Activated CD4-positive, alpha-beta T cell treated with anti-CD3 and anti-CD28 coated beads, Interleukin-2, amount 50 U/mL, for 4 hours (primary cell): Measurements from ENCODE around the gene FAM184B.
"Not testable (repeated sequence)": the region's sequence is repeated elsewhere in the genome, so short reads cannot be mapped to it uniquely, and the experiment has no call there.

Experiments
- DNase-seq, 2 experiments: peaks; one replicate each; pipeline ENCODE4 v3.0.0-alpha.2; 2020

The FAM184B gene

DNA sequence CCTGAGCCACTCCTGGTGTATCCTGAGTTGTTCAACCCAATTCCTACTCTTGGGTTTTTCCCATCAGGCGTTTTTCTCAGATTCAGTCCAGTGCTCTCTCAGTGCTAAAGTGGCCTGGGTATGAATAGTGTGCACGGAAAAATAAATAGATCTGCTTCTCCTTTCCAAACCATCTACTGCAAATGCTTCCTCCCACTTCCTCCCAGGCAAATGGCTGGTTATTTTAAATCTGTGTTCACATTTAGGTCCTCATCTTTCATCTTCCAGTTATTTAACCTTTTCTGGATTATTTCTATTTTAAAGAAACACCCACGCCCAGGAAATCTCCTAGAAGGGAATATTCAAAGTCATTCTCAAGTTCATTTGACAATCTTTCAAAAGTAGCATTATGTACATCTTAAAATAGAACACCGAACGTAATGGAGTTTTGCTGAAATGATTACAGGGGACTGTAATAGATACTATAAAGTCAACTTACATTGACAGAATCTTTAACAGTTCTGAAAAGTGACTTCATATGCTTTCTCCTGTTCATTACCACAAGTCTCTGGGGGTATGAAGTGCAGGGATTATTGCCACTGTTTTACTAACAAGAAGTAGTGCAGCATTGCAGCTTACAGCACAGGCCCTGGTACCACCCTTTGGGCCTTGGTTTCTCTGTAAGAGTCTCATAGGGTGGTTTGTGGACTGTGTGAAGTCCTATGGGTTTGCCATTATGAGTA lies 100.7 kb downstream of the FAM184B start:
- no peak for DNase-seq

DNA sequence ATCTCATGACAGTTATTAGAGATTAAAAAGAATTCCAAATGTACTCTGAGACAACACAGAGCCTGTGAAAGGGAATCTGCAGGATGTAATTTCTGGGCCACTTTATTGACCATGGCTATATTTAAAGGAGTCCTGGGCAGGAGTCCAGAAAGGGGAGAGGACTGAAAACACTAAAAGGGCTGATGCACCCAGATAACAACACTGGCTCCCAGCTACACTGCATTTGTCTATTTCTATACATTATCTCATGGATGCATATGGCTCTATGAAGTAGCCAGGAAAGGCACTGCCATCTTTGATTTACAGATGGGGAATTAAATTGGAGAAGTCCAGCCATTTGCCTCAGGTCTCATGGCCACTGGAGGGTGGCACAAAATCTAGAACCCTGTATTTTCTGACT lies 111.0 kb downstream of the FAM184B start:
- DNase-seq = no peak

- DNase-seq = no peak
These were observed 113.7 kb downstream of the FAM184B start for GRCh38 chr4:17667653-17668201.

- DNase-seq = no peak
These were observed 114.2 kb downstream of the FAM184B start for GRCh38 chr4:17667253-17667652.

- DNase-seq = no peak
These were observed 115.6 kb downstream of the FAM184B start for GRCh38 chr4:17665852-17666251.

- no peak for DNase-seq
These were observed 116.1 kb downstream of the FAM184B start for GRCh38 chr4:17665346-17665745.

GRCh38 chr4:17664755-17665154 lies 116.7 kb downstream of the FAM184B start:
- DNase-seq = no peak

DNA sequence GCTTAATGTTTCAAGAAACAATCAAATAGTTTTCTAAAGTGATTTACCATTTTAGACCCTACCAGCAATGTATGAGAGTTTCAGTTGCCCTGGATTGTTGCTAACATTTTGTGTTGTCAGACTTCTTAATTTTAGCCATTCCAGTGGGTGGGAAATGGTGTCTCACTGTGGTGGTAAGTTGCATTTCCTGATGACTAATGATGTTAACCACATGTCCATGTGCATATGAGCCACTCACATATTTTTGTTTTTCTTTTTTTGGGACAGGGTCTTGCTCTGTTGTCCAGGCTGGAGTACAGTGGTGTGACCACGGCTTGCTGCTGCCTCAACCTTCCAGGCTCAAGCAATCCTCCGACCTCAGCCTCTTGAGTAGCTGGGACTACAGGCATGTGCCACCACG lies 118.7 kb downstream of the FAM184B start:
- no peak for DNase-seq

DNA sequence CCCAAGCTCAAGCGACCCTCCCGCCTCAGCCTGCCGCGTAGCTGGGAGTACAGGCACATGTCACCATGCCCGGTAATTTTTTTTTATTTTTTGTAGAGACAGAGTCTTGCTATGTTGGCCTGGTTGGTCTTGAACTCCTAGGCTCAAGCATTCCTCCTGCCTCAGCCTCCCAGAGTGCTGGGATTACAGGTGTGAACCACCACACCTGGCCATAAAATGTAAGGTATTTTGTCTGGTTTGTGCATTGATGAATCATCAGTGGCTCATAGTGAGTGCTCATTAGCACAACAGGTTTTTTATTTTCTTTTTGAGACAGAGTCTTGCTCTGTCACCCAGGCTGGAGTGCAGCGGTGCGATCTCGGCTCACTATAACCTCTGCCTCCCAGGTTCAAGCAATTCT lies 122.2 kb downstream of the FAM184B start:
- DNase-seq = not testable (repeated sequence)

- no peak for DNase-seq
These were observed 123.6 kb downstream of the FAM184B start for GRCh38 chr4:17657849-17658248.

- DNase-seq = no peak
These were observed 124.3 kb downstream of the FAM184B start for GRCh38 chr4:17657090-17657489.

DNA sequence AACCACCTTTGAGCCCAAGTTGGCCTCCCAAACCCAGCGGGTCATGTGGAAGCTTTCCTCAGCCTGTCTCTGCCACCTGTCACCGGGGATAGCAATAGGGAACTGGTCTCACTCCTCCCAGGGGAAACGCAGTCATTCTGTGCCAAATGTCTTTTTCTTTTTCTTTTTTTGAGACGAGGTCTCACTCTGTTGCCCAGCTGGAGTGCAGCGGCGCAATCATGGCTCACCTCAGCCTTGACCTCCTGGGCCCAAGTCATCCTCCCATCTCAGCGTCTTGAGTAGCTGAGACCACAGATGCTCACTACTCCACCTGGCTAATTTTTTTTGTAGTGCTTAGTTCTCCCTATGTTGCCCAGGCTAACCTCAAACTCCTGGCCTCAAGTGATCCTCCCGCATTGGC lies 126.7 kb downstream of the FAM184B start:
- DNase-seq = no peak

GRCh38 chr4:17650406-17650805 lies 131.0 kb downstream of the FAM184B start:
- DNase-seq = no peak

DNA sequence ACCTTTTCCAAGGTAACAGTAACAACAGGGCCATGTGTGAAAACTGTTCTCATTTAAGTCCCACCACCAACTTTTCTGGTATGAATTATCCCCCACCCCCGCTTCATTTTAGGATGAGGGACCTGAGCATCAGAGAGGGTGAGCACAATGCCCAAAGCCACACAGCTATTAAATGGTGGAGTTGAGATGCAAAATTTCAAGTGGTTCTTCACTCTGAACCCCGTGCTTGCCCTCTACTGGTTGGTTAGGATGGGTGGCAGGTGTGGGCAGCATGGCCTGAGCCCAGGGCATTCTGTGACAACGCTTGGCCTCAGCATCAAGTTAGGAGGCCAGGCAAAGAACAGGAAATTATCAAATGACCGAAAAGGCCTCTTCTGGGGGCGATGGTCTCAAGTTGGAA lies 133.5 kb downstream of the FAM184B start:
- DNase-seq = no peak

DNA sequence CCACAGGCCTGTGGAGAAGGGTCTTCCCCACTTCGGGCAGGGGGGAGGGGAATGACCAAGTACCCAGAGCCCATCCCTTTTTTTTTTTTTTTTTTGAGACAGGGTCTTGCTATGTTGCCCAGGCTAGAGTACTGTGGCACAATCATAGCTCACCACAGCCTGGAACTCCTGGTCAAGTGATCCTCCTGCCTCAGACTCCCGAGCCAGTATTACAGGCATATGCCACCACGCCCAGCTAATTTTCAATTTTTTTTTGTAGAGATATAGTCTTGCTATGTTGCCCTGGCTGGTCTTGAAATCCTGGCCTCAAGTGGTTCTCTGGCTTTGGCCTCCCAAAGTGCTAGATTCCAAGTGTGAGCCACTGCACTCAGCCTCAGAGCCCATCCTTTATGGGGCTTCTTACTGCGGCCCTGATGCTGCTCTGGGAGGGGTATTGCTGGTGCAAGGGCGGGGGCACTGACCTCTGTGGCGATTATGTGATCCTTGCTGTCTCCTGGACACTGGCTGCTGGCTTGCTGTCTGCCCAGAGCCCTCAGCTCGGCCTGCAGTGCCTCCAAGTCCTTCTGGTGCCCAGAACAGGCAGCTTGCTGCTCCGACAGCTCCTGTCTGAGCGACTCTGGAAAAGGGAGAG lies 134.1 kb downstream of the FAM184B start:
- no peak for DNase-seq

- DNase-seq = no peak
These were observed 134.7 kb downstream of the FAM184B start for GRCh38 chr4:17646693-17647092.

DNA sequence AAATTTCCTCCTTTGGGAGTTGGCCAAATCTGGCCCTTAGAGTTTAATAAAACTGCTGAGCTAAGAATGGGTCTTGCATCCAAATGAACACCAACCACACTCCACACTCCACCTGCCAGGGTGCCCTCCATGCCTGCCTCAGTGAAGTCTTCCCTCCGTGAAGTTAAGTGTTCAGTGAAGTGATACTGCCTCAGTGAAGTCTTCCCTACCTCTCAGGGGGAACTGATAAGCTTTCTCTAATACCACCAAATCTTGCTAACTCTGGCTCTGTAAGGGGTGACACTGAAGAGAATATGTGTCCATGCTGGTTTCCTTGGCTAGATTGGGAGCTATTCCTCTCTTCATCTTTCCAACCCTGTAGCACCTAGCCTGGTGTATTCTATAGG lies 139.0 kb downstream of the FAM184B start:
- no peak for DNase-seq

- no peak for DNase-seq
These were observed 142.3 kb downstream of the FAM184B start for GRCh38 chr4:17639136-17639535.

GRCh38 chr4:17636696-17637622 lies 144.5 kb downstream of the FAM184B start:
- peak; percentile 60 to 66 for DNase-seq

GRCh38 chr4:17636341-17636695 lies 145.1 kb downstream of the FAM184B start:
- no peak for DNase-seq

GRCh38 chr4:17635056-17635455 lies 146.4 kb downstream of the FAM184B start:
- DNase-seq = no peak

DNA sequence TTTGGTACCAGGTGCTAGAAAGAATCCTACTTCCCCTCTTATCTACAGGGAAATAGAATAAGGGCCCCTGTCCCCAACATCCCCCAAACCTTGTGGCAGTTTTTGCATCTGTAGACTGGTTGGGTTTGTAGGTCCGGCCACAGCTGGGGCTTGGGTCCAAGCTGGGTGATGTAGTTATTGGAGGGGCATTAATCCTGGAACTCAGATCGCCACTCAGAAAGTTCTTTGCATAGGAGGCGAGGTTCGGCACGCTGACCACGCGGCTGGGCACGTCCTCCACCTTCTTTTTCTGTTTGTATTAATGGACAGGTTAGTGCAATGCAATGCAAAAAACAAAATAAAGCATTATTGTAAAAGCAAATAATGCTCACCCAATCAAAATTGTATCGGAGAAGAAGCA lies 147.8 kb downstream of the FAM184B start:
- no peak for DNase-seq

DNA sequence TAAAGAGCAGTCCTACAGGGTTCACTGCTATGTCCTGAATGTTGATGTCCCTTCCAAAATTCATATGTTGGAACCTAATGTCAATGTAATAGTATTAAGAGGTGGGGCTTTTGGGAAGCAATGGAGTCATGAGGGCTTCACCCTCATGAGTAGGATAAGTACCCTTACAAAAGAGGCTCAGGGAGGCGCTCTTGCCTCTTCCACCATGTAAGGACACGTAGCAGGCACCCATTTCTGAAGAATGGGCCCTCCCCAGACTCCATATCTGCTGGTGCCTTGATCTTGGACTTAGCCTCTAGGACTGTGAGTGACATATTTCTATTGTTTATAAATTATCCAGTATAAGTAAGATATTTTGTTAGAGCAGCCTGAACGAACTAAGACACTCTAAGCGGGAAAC lies 151.2 kb downstream of the FAM184B start:
- DNase-seq = no peak

DNA sequence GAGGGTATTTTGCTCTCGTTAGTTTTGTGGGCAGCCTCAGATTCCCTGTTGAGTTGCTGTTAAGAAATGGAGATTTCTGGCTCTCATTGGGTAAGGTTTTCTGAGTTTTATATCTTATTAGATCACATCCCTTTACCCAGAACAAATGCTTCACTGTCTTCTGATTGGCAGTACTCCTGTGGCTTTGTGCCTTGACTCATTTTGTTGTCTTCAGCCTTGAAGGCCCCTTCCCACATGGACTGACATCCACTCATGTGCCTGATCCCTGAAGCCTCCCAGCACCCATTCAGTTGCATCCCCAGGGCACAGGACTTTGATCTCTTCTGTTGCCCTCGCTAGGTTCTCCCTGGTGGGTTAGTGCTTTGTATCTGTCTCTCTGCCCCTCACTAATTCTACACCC lies 156.6 kb downstream of the FAM184B start:
- no peak for DNase-seq
